Measurements from ENCODE around the gene TNFRSF21.
A peak's percentile ranks its signal among the peaks of the same experiment; 100 is the strongest.
"Not testable (repeated sequence)": the region's sequence is repeated elsewhere in the genome, so short reads cannot be mapped to it uniquely, and the experiment has no call there.

The TNFRSF21 gene

DNA sequence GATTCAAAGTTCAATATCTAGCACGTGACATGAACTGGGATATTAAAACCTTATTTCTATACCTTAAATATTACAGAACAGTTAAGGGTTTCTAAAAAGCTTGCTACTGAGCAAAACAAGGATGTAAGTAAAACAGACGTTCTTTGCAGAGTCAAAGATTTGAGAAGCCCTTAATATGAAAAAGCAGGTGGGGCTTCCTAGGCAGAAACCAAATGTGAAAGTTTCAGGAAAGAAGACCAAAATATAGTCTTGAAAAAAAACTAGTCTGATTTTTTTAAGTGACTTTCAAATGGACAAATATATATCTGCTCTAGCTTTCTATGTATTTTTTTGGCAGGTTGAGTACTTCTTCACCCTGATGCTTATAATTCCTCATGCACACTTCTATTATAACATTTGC is 63.2 kb downstream of the TNFRSF21 start:
- no peak for DNase-seq

- no peak for DNase-seq
Observed at GRCh38 chr6:47245745-47246371, 63.8 kb downstream of the TNFRSF21 start.

- peak; percentile 47 for DNase-seq
Observed at GRCh38 chr6:47242483-47243386, 67.0 kb downstream of the TNFRSF21 start.

DNA sequence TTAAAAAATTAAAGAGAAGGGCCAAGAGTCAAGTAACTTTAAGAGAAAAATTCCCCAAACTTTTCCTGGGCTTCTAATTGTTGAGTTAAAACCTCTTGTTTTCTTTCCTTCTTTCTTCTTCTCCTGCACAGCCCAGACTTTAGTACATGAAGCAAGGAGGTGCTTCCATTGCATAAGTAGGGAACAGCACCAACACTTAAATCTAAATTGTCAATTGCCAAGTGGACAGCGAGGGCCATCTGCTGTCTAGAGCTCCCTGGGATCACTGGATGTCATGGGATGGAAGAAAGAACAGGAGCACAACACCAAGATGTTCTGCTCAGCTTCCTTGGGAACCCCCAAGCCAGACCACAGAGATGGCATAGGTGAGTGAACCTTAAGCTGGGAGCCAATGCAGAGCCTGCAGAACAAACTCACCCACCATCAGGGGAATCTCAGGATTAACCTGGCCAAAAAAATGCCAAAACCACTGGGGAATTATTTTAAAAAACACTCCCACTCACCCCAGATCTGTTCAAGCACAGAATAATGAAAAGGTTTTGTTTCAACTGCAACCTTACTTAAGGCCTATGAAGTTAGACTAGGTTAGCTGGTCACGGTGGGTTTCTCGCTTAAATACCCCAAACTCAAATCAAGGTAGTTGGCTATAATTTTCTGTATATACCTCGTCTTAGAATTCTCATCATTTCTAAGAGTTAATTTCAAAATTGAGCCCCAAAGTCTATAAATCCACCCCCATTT is 67.8 kb downstream of the TNFRSF21 start:
- no peak for DNase-seq

GRCh38 chr6:47240277-47240890 is 69.3 kb downstream of the TNFRSF21 start:
- DNase-seq = no peak

DNA sequence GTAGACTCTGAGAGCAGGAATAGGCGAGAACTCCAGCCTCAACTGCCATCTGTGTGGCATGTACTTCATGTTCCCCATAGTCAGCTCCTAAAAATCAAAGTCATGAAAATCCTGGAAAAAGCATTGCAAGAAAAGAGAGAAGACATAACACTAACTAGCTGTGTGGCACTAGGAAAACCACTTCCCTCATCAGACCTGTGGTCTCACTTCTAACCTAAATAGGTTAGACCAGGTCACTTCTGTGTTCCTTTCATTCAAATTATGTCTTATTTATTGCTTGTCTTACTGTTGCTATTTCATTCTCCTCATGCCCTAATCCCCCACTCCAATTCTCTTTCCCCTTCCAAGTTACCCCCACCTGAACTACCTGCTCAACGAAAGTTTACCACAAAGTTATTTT is 70.2 kb downstream of the TNFRSF21 start:
- DNase-seq = no peak

DNA sequence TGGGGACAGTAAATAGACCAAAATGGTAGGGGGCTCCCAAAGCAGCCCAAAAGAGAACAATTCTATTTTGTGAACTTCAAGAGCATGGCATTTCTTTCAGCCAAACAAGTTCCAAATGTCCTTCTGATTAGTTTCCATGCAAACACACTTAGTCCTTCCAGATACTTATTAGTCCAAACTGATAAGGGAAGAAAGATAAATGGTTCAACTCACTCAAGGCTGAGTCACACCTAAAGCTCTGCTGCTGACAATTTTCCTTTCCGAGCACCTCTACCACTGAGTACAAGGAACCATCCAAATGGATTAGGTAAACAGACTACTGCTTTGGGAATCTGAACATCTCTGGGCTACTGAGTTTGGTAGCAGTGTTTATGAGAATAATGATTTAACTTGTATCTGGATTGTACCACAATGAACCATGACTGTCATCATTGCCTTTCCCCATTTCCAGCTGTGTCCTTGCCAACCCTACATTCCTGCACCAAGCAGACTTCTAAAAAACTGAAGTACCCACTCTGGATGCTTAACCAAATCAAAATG is 71.2 kb downstream of the TNFRSF21 start:
- DNase-seq = no peak

- DNase-seq = no peak
Observed at GRCh38 chr6:47237196-47237595, 72.5 kb downstream of the TNFRSF21 start.

GRCh38 chr6:47235964-47236760 is 73.5 kb downstream of the TNFRSF21 start:
- DNase-seq = no peak

- no peak for DNase-seq
Observed at GRCh38 chr6:47235421-47235820, 74.3 kb downstream of the TNFRSF21 start.

DNA sequence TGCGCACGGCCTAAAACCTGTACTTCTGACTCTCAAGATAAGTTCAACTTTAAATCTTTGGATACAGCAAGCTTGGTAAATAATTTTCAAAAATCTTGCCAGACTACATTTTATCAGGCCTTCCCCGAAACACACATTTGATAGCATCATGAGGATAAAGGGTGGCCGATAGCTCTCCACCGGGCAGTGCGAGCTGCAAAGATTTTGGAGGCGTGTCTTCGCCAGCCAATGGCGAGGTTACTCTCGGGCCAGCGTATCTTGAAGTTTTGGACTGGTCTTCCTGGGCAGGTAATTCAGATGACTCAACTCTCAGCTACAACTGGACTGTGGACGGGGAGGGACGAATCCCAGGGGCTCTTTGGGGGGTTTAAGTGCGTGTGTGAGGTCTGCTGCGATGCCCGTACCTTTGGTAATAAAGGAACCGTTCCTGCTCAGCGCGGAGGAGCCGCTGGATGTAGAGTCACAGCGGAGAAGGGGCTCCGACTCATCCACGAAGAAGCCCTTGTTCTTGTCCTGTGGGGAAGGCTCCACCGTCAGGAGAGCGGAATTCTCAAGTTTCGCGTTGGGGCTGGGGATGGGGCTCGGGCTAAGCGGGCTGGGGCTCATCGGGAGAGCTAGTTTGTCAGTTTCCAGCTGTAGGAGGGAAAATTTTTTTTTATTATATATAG is 75.3 kb downstream of the TNFRSF21 start:
- no peak for DNase-seq

DNA sequence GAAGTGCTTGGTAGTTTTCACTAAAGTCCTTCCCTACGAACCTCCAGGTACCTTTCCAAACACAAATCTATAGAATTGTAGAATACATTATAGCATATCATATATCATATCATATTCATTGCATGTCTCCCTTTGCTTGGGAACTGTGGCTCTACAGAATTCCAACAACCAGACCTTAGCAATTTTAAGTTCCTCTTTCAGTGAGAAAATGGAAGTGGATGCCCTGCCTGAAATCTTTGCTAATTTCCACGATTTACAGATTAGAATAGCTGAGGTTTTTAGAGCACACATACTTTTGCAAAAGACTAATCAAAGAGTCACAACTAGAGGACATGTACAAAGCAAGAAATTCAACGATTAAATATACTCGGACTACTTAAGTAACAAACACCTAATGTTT is 78.6 kb downstream of the TNFRSF21 start:
- DNase-seq = no peak

GRCh38 chr6:47230579-47230978 is 79.1 kb downstream of the TNFRSF21 start:
- no peak for DNase-seq

DNA sequence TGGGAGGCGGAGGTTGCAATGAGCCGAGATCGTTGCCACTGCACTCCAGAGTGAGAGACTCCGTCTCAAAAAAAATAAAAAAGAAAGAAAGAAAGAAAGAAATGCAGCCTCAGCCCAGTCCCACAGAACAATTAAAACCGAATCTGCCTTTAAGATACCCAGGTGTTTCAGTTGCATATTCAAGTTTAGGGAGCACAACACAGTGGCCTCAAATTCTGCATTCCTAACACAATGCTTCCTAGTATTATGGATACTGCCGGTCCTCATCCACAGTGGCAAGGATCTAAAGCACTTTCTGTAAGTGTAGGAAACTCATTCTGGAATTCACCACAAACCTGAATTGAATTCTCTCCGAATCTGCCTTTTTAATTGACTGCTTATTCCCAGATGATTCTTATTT is 80.5 kb downstream of the TNFRSF21 start:
- no peak for DNase-seq

DNA sequence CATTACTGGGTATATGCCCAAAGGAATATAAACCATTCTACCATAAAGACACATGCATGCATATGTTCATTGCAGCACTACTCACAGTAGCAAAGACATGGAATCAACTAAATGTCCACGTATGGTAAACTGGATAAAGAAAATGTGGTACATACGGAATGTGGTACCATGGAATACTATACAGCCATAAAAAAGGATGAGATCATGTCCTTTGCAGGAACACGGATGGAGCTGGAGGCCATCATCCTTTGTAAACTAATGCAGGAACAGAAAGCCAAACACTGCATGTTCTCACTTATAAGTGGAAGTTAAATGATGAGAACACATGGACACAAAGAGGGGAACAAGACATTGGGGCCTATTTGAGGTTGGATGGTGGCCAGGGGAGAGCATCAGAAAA is 81.6 kb downstream of the TNFRSF21 start:
- DNase-seq = not testable (repeated sequence)

DNA sequence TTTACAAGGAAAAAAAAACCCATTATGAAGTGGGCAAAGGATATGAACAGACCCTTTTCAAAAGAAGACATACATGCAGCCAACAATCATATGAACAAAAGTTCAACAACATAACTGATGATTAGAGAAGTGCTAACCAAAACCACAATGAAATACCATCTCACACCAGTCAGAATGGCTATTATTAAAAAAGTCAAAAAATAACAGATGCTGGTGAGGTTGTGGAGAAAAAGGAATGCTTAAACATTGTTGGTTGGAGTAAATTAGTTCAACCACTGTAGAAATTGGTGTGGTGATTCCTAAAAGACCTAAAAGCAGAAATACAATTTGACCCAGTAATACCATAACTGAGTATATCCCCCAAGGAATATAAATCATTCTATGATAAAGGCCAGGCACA is 86.5 kb downstream of the TNFRSF21 start:
- not testable (repeated sequence) for DNase-seq

- no peak for DNase-seq
Observed at GRCh38 chr6:47221565-47221964, 88.1 kb downstream of the TNFRSF21 start.

- DNase-seq = no peak
Observed at GRCh38 chr6:47209632-47210031, 100.1 kb downstream of the TNFRSF21 start.

- no peak for DNase-seq
Observed at GRCh38 chr6:47207261-47207660, 102.4 kb downstream of the TNFRSF21 start.

DNA sequence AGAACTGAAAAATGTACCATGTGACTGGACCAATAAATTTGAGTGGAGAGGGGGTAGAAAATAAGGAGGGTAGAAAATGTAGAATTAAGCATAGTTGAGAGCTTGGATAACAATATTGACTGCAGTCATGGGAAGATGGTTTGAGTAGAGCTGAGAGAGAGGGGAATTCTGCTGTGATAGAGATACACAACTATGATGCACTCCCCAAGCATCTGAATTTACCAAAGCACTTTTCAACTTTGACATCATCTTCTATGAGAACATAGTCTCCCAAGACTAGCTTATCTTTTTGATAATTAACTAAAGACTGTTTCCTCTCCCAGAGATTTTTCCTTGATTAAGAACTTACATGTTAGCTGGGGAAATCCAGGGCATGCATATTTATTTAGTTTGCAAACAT is 103.1 kb downstream of the TNFRSF21 start:
- no peak for DNase-seq

- DNase-seq = no peak
Observed at GRCh38 chr6:47203938-47204611, 105.6 kb downstream of the TNFRSF21 start.
